HFF-Myc (cell line): ENCODE measurements around the gene ENO4.

Source experiments
- DNase-seq: peaks from one replicate; pipeline ENCODE4 v3.0.0-alpha.2; 2011; ENCODE audit warnings: low read depth; ENCODE audit errors: extremely low read depth
- H3K4me3 ChIP-seq: replicated peaks from 2 replicates; pipeline ENCODE4 v1.5.1; 2011; ENCODE audit warnings: low read depth, mild to moderate bottlenecking, control low read depth, low read length
- CTCF ChIP-seq: IDR thresholded peaks from 2 replicates; pipeline ENCODE4 v1.5.1; 2012; ENCODE audit warnings: mild to moderate bottlenecking, low read depth, low read length, control low read depth; ENCODE audit errors: missing control alignments

ENO4 gene

GRCh38 chr10:116828116-116828515, 21.2 kb upstream of the ENO4 start:
- TF ChIP-seq CTCF: no peak

GRCh38 chr10:116829711-116830110, 19.6 kb upstream of the ENO4 start:
- H3K4me3 ChIP-seq: no peak overlapping the region
- DNase-seq: no peak
- TF ChIP-seq CTCF: no peak

More at GRCh38 chr10:116828116-116828515, 21.2 kb upstream of the ENO4 start:
- no peak overlapping the region for H3K4me3 ChIP-seq
- DNase-seq: no peak

- H3K4me3 ChIP-seq: no peak overlapping the region
- TF ChIP-seq CTCF: no peak
- DNase-seq: no peak
Measured at GRCh38 chr10:116831086-116831485, 18.2 kb upstream of the ENO4 start.

- TF ChIP-seq CTCF: no peak
- no peak overlapping the region for H3K4me3 ChIP-seq
- DNase-seq: no peak
Measured at GRCh38 chr10:116831790-116832189, 17.5 kb upstream of the ENO4 start.

GRCh38 chr10:116833986-116834985, 15.0 kb upstream of the ENO4 start:
- no peak for TF ChIP-seq CTCF
- no peak overlapping the region for H3K4me3 ChIP-seq
- DNase-seq: no peak

- H3K4me3 ChIP-seq: no peak overlapping the region
- no peak for DNase-seq
- no peak for TF ChIP-seq CTCF
Measured at GRCh38 chr10:116835658-116836057, 13.6 kb upstream of the ENO4 start.
